ENCODE results near the gene INPP5K. TPM values are rescaled to one million over a fixed set of nuclear protein-coding genes. Genes with fewer than 3 reads are reported as not detected.
A peak's percentile ranks its signal among the peaks of the same experiment; 100 is the strongest.

The INPP5K gene
- total and polyA plus RNA-seq, 2 experiments from 2014 or later: 18.1 to 24.6 TPM

DNA sequence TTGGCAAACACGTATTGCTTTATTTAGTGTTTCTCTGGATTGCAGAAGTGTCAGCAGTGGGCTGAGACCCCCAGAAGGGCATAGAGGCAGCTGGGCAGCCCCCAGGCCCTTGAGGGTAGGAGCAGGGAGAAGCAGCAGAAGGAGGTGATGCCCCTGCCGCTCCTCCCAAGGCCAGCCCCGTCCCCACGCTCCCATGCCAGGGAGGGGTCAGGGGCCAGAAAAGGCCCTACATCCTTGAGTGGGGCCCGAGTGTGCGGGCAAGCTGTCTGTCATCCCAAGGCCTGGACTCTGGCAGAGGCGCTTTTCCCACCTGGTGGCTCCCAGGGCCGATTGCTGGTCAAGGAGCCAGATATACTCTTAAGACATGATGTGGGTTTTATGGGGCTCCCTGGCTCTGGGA lies 52.2 kb downstream of the INPP5K start:
- no peak for TF ChIP-seq CTCF (IDR thresholded peaks at IDR 0.05; ENCODE audit: low read depth, low read length)
- DNase-seq (ENCODE audit: low read depth in 1 of 2, low spot score in 1 of 2): no peak
- Histone ChIP-seq H3K27ac (no peak overlapping the region), H3K4me1 (ENCODE audit: low read depth) (no peaks in the 10 kb centered on the region), H3K4me3 (no peak overlapping the region), H3K9me3 (ENCODE audit: low read depth) (no peaks in the 10 kb centered on the region), H3K27me3 (no peaks in the 10 kb centered on the region), H3K36me3 (peaks cover 6% of the 10 kb centered on the region)

DNA sequence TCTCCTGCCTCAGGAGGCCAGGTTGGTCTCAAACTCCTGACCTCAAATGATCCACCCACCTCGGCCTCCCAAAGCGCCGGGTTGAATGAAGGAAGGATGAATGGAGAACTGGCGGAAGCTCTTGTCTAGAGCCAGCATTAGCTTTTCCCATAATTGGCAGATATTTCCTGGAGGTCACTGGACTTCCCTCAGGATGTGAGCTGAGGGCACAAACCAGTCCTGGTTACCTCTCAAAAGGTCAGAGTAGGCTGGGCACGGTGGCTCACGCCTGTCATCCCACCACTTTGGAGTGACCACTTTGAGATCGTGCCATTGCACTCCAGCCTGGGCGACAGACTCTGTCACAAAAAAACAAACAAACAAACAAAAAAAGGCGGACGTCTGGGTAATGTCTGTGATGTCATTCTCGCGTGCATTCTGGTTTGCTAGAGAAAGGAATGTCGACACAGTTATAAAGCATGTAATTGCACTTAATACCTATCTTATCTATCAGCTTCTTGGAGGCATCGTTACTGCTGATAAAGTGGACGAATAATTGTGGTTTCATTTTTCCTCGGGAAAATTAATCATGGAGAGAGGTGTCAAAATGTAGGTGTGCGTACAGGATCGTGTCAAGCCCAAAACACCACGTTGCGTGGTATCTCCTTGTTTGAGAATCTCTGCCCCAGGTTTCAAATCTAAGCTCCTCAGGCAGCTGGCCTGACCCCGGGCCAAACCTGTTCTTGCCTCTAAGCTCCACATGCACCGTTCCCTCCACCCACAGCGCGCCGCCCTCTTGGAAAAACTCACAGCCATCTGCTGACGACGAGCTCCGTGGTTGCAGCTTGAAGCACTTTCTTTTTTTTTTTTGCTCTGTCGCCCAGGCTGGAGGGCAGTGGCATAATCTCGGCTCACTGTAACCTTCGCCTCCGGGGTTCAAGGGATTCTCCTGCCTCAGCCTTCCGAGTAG lies 54.0 kb downstream of the INPP5K start:
- Histone ChIP-seq H3K9me3 (ENCODE audit: low read depth) (no peaks in the 10 kb centered on the region), H3K27ac (peak overlapping the region; percentile 39), H3K4me3 (no peak overlapping the region), H3K4me1 (ENCODE audit: low read depth) (no peaks in the 10 kb centered on the region), H3K27me3 (no peaks in the 10 kb centered on the region), H3K36me3 (no peaks in the 10 kb centered on the region)
- TF ChIP-seq CTCF (IDR thresholded peaks at IDR 0.05; ENCODE audit: low read depth, low read length): no peak
- DNase-seq (ENCODE audit: low read depth in 1 of 2, low spot score in 1 of 2): peak in 1 of 2 donors; percentile 47

GRCh38 chr17:1461198-1461944 lies 55.0 kb downstream of the INPP5K start:
- Histone ChIP-seq H3K27me3 (no peaks in the 10 kb centered on the region), H3K36me3 (no peaks in the 10 kb centered on the region), H3K27ac (no peak overlapping the region), H3K9me3 (ENCODE audit: low read depth) (no peaks in the 10 kb centered on the region), H3K4me3 (no peak overlapping the region), H3K4me1 (ENCODE audit: low read depth) (no peaks in the 10 kb centered on the region)
- no peak for DNase-seq (ENCODE audit: low read depth in 1 of 2, low spot score in 1 of 2)
- TF ChIP-seq CTCF (IDR thresholded peaks at IDR 0.05; ENCODE audit: low read depth, low read length): no peak

DNA sequence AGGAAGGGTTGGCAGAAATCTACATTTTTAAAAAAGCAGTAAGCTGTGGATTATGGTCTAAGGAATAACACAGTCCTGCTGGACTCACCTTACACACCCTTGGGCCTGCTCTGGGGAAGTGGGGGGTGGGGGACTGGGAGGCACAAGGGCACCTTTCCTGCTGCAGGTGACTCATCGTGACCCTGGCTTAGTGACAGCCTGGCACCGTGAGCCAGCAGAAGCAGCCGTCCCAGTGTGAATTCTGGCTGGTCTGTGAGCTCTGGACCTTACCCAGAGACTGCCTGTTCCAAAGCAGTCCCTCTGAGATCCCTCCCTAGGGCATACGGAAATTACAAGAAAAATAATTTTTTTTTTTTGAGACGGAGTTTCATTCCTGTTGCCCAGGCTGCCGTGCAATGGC lies 56.2 kb downstream of the INPP5K start:
- Histone ChIP-seq H3K27me3 (no peaks in the 10 kb centered on the region), H3K27ac (no peak overlapping the region), H3K4me1 (ENCODE audit: low read depth) (no peaks in the 10 kb centered on the region), H3K36me3 (no peaks in the 10 kb centered on the region), H3K9me3 (ENCODE audit: low read depth) (no peaks in the 10 kb centered on the region), H3K4me3 (no peak overlapping the region)
- TF ChIP-seq CTCF (IDR thresholded peaks at IDR 0.05; ENCODE audit: low read depth, low read length): no peak
- no peak for DNase-seq (ENCODE audit: low read depth in 1 of 2, low spot score in 1 of 2)

- no peaks in the 10 kb centered on the region for H3K9me3 ChIP-seq (ENCODE audit: low read depth)
- peak within 1 kb of the TSS; percentile 84 for H3K4me3 ChIP-seq
- peak within 1 kb of the TSS; percentile 95 for H3K27ac ChIP-seq
- peak; percentile 98 for DNase-seq (ENCODE audit: low read depth in 1 of 2, low spot score in 1 of 2)
- H3K36me3 ChIP-seq: no peaks in the 10 kb centered on the region
- H3K27me3 ChIP-seq: no peaks in the 10 kb centered on the region
- no peak for TF ChIP-seq CTCF (IDR thresholded peaks at IDR 0.05; ENCODE audit: low read depth, low read length)
- H3K4me1 ChIP-seq (ENCODE audit: low read depth): peaks cover 4% of the 10 kb centered on the region
Measured at GRCh38 chr17:1455797-1456599, 60.4 kb downstream of the INPP5K start, which contains the start of gene CRK. Gene CRK, minus strand, starts transcription at chr17:1456232. Its CDS starts 115 bp downstream, at chr17:1456117.

Data from cardiac muscle cell (in vitro differentiated cells and primary cell).